Kidney capillary endothelial cell (primary cell): Measurements from ENCODE around the gene MDM1.

Source experiments
- DNase-seq: peaks from one replicate; pipeline ENCODE4 v3.0.0-alpha.2; 2018; ENCODE audit warnings: low spot score

Gene MDM1

GRCh38 chr12:68271346-68271745 is 60.8 kb downstream of the MDM1 start:
- DNase-seq: no peak

GRCh38 chr12:68270358-68270757 is 61.8 kb downstream of the MDM1 start:
- no peak for DNase-seq

- DNase-seq: no peak
These were observed 62.4 kb downstream of the MDM1 start for GRCh38 chr12:68269779-68270178.

GRCh38 chr12:68268967-68269366 is 63.2 kb downstream of the MDM1 start:
- no peak for DNase-seq

- no peak for DNase-seq
These were observed 64.2 kb downstream of the MDM1 start for GRCh38 chr12:68267892-68268396.

GRCh38 chr12:68264857-68265256 is 67.3 kb downstream of the MDM1 start:
- DNase-seq: no peak

- DNase-seq: no peak
These were observed 67.9 kb downstream of the MDM1 start for GRCh38 chr12:68264158-68264855.

- no peak for DNase-seq
These were observed 68.8 kb downstream of the MDM1 start for GRCh38 chr12:68263366-68263765.

- no peak for DNase-seq
These were observed 70.3 kb downstream of the MDM1 start for GRCh38 chr12:68261896-68262295.

- no peak for DNase-seq
These were observed 72.0 kb downstream of the MDM1 start for GRCh38 chr12:68260153-68260552.

- DNase-seq: peak; percentile 13
These were observed 72.7 kb downstream of the MDM1 start for GRCh38 chr12:68259318-68259940.

GRCh38 chr12:68253504-68253903 is 78.7 kb downstream of the MDM1 start, which contains the start of gene IL22:
Gene IL22, minus strand, starts transcription at chr12:68253604. Its CDS starts 156 bp downstream, at chr12:68253448.
- no peak for DNase-seq

- DNase-seq: no peak
These were observed 80.1 kb downstream of the MDM1 start for GRCh38 chr12:68252077-68252476.

GRCh38 chr12:68250454-68250853 is 81.7 kb downstream of the MDM1 start:
- no peak for DNase-seq

GRCh38 chr12:68247785-68248184 is 84.4 kb downstream of the MDM1 start:
- DNase-seq: no peak

GRCh38 chr12:68246350-68246749 is 85.8 kb downstream of the MDM1 start:
- no peak for DNase-seq

GRCh38 chr12:68245180-68246021 is 86.8 kb downstream of the MDM1 start:
- no peak for DNase-seq
